ENCODE data around the gene TPPP.

DNA sequence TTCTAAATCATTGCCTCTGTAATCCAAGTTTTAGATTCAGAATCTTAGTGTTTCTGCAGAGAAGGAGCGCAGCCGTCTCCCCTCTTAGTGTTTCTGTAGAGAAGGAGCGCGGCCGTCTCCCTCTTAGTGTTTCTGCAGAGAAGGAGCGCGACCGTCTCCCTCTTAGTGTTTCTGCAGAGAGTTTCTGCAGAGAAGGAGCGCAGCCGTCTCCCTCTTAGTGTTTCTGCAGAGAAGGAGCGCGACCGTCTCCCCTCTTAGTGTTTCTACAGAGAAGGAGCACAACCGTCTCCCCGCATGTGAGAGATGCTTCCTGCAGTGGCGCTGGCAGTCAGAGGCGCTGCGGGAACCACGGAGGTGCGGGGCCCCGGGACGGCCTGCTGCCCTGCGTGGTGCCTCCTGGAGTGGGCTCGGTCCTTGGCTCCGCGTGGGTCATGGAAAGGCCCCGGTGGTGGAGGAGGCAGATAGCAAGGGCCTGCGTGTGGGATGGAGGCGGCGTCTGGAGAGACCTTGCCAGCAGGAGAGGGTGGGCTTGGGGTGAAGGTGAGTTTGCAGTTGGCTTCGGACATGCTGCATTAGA, 70.1 kb downstream of the TPPP start:
- no peak for TF ChIP-seq EZH2 (IDR thresholded peaks at IDR 0.05; ENCODE audit: low read length)
- TF ChIP-seq, protein P1, sequence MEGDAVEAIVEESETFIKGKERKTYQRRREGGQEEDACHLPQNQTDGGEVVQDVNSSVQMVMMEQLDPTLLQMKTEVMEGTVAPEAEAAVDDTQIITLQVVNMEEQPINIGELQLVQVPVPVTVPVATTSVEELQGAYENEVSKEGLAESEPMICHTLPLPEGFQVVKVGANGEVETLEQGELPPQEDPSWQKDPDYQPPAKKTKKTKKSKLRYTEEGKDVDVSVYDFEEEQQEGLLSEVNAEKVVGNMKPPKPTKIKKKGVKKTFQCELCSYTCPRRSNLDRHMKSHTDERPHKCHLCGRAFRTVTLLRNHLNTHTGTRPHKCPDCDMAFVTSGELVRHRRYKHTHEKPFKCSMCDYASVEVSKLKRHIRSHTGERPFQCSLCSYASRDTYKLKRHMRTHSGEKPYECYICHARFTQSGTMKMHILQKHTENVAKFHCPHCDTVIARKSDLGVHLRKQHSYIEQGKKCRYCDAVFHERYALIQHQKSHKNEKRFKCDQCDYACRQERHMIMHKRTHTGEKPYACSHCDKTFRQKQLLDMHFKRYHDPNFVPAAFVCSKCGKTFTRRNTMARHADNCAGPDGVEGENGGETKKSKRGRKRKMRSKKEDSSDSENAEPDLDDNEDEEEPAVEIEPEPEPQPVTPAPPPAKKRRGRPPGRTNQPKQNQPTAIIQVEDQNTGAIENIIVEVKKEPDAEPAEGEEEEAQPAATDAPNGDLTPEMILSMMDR (optimal IDR thresholded peaks at IDR 0.05 in 1 of 3, IDR thresholded peaks at IDR 0.05 in 1 of 3, conservative IDR thresholded peaks at IDR 0.05 in 1 of 3; ENCODE audit: extremely low read depth in 1 of 3, insufficient read depth in 2 of 3, low read length in 3 of 3) = no peak

All from keratinocyte (primary cell).